ENCODE data around the gene CLIC6. TPM values are rescaled to one million over a fixed set of nuclear protein-coding genes. Genes with fewer than 3 reads are reported as not detected.
A peak's percentile ranks its signal among the peaks of the same experiment; 100 is the strongest.

The CLIC6 gene
- total and polyA plus RNA-seq, 9 of the 15 experiments (the other 6 are each of a cell fraction or from before 2014, with no cell fraction given): not detected

DNA sequence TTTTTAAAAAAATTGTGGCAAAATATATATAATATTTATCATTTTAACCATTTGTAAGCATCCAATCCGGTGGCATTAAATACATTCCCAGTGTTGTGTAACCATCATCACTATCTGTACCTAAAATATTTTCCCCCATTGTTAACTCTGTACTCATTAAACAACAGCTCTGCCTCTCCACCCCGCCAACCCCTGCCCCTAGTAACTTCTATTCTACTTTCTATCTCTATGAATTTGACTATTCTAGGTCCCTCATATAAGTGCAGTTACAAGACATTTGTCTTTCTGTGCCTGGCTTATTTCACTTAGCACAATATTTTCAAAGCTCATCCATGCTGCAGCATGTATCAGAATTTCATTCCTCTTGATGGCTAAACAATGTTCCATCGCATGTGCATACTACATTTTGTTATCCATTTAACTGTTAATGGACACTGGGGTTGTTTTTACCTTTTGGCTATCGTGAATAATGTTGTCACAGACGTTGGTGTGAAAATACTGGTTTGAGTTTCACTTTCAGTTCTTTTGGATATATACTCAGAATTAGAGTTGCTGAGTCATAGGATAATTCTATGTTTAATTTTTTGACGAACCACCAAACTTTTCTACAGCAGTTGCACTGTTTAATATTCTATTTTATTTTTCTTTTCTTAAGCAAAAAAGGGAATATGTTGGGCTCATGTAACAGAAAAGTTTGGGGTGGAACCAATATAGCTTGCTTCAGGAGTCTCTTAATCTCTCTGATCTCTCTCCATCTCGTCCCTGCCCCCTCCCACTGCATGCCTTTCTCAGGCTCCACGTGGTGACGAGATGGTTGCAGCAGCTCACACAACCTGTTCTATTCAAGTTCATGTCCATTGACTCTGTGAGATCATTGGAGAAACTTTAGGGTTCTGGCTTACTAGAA is 28.7 kb upstream of the CLIC6 start (continued):
- 0 out of 2 replicates have a peak, but pooled peaks have one; percentile 15 for TF ChIP-seq BHLHE40 (IDR thresholded peaks at IDR 0.05; ENCODE audit: low read length)
- TF ChIP-seq LEF1 (IDR thresholded peaks at IDR 0.05): peak; percentile 56; the same call in 1 of the 2 replicates
- TF ChIP-seq ATF1 (CRISPR knock-in tag; IDR thresholded peaks at IDR 0.05): no peak
- peak; percentile 14; the same call in 1 of the 2 replicates for TF ChIP-seq ATF1 (tag; IDR thresholded peaks at IDR 0.05)
- TF ChIP-seq, protein P1, sequence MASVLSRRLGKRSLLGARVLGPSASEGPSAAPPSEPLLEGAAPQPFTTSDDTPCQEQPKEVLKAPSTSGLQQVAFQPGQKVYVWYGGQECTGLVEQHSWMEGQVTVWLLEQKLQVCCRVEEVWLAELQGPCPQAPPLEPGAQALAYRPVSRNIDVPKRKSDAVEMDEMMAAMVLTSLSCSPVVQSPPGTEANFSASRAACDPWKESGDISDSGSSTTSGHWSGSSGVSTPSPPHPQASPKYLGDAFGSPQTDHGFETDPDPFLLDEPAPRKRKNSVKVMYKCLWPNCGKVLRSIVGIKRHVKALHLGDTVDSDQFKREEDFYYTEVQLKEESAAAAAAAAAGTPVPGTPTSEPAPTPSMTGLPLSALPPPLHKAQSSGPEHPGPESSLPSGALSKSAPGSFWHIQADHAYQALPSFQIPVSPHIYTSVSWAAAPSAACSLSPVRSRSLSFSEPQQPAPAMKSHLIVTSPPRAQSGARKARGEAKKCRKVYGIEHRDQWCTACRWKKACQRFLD (CRISPR knock-in tag; IDR thresholded peaks at IDR 0.05): peak; percentile 47; the same call in 1 of the 2 replicates
- peak; percentile 30; the same call in 1 of the 2 replicates for TF ChIP-seq CREM (IDR thresholded peaks at IDR 0.05; ENCODE audit: low read depth)
- peak; percentile 58; the same call in 1 of the 2 replicates for TF ChIP-seq SMAD4 (CRISPR knock-in tag; conservative IDR thresholded peaks at IDR 0.05)
- TF ChIP-seq, protein P2, sequence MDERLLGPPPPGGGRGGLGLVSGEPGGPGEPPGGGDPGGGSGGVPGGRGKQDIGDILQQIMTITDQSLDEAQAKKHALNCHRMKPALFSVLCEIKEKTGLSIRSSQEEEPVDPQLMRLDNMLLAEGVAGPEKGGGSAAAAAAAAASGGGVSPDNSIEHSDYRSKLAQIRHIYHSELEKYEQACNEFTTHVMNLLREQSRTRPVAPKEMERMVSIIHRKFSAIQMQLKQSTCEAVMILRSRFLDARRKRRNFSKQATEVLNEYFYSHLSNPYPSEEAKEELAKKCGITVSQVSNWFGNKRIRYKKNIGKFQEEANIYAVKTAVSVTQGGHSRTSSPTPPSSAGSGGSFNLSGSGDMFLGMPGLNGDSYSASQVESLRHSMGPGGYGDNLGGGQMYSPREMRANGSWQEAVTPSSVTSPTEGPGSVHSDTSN (CRISPR knock-in tag; IDR thresholded peaks at IDR 0.05; ENCODE audit: low read depth): no peak
- TF ChIP-seq, protein P2 (tag; conservative IDR thresholded peaks at IDR 0.05; ENCODE audit: low read depth): 0 out of 2 replicates have a peak, but pooled peaks have one; percentile 16
- TF ChIP-seq, protein P3, sequence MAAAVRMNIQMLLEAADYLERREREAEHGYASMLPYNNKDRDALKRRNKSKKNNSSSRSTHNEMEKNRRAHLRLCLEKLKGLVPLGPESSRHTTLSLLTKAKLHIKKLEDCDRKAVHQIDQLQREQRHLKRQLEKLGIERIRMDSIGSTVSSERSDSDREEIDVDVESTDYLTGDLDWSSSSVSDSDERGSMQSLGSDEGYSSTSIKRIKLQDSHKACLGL (CRISPR knock-in tag; IDR thresholded peaks at IDR 0.05; ENCODE audit: borderline replicate concordance, poor library complexity, severe bottlenecking): peak; percentile 23
- TF ChIP-seq HMGN3 (IDR thresholded peaks at IDR 0.05; ENCODE audit: borderline replicate concordance, extremely low read depth, insufficient read length, low read depth, low read length): no peak
- TF ChIP-seq ZNF668 (CRISPR knock-in tag; IDR thresholded peaks at IDR 0.05): peak; percentile 19; the same call in 1 of the 2 replicates
- no peak for TF ChIP-seq RB1 (IDR thresholded peaks at IDR 0.05; ENCODE audit: low read depth)
- TF ChIP-seq, protein P4, sequence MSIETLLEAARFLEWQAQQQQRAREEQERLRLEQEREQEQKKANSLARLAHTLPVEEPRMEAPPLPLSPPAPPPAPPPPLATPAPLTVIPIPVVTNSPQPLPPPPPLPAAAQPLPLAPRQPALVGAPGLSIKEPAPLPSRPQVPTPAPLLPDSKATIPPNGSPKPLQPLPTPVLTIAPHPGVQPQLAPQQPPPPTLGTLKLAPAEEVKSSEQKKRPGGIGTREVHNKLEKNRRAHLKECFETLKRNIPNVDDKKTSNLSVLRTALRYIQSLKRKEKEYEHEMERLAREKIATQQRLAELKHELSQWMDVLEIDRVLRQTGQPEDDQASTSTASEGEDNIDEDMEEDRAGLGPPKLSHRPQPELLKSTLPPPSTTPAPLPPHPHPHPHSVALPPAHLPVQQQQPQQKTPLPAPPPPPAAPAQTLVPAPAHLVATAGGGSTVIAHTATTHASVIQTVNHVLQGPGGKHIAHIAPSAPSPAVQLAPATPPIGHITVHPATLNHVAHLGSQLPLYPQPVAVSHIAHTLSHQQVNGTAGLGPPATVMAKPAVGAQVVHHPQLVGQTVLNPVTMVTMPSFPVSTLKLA (conservative IDR thresholded peaks at IDR 0.05): peak; percentile 85 to 91
- no peak for TF ChIP-seq NR2C2 (CRISPR knock-in tag; IDR thresholded peaks at IDR 0.05)
- TF ChIP-seq NR2C2 (tag; IDR thresholded peaks at IDR 0.05): peak; percentile 51; the same call in 1 of the 2 replicates
